ACC112 (cell line): ENCODE measurements around the gene GCKR.
"Not testable (repeated sequence)": the region's sequence is repeated elsewhere in the genome, so short reads cannot be mapped to it uniquely, and the experiment has no call there.

Experiments
- H2AFZ ChIP-seq: fragments of 200-600 bp; sonication (generic); one replicate; pipeline ENCODE4 v1.6.0; 2017; ENCODE audit warnings: antibody characterized with exemption, low read length; ENCODE audit not compliant: unreplicated experiment
- H3K27ac ChIP-seq: fragments of 200-600 bp; sonication (generic); 2 replicates; pipeline ENCODE4 v1.5.1; 2014; ENCODE audit warnings: low read depth, mild to moderate bottlenecking, antibody characterized with exemption, low read length, moderate library complexity
- H3K27me3 ChIP-seq: fragments of 200-600 bp; sonication (generic); 2 replicates; pipeline ENCODE4 v1.6.1; 2014; ENCODE audit warnings: mild to moderate bottlenecking, antibody characterized with exemption, low read length, moderate library complexity, mixed read lengths; ENCODE audit not compliant: insufficient read depth
- H3K36me3 ChIP-seq: fragments of 200-600 bp; sonication (generic); 2 replicates; pipeline ENCODE4 v1.6.1; 2016; ENCODE audit warnings: mild to moderate bottlenecking, antibody characterized with exemption, low read length, moderate library complexity, mixed read lengths; ENCODE audit not compliant: insufficient read depth
- H3K4me1 ChIP-seq: fragments of 200-600 bp; sonication (generic); one replicate; pipeline ENCODE4 v1.6.1; 2016; ENCODE audit warnings: low read length, mixed read lengths; ENCODE audit not compliant: insufficient read depth, unreplicated experiment, control insufficient read depth
- H3K4me3 ChIP-seq: fragments of 200-600 bp; sonication (generic); 2 replicates; pipeline ENCODE4 v1.5.1; 2014; ENCODE audit warnings: mild to moderate bottlenecking, low read depth, low read length
- H3K79me2 ChIP-seq: fragments of 200-600 bp; sonication (generic); one replicate; pipeline ENCODE4 v1.6.0; 2016; ENCODE audit warnings: low read length; ENCODE audit not compliant: control insufficient read depth, unreplicated experiment, insufficient read depth

Gene GCKR

GRCh38 chr2:27509326-27509725 lies 12.7 kb downstream of the GCKR start:
- Histone ChIP-seq H3K27me3 (no peaks in the 10 kb centered on the region), H3K36me3 (no peaks in the 10 kb centered on the region), H3K79me2 (no peaks in the 10 kb centered on the region), H2AFZ (no peak overlapping the region), H3K27ac (no peak overlapping the region), H3K4me1 (no peaks in the 10 kb centered on the region), H3K4me3 (no peak overlapping the region)

- no peaks in the 10 kb centered on the region for H3K79me2 ChIP-seq
- H2AFZ ChIP-seq: no peak overlapping the region
- H3K4me1 ChIP-seq: no peaks in the 10 kb centered on the region
- no peak overlapping the region for H3K27ac ChIP-seq
- H3K36me3 ChIP-seq: no peaks in the 10 kb centered on the region
- no peak overlapping the region for H3K4me3 ChIP-seq
- no peaks in the 10 kb centered on the region for H3K27me3 ChIP-seq
These were observed 21.6 kb downstream of the GCKR start for GRCh38 chr2:27518113-27518781.

GRCh38 chr2:27518782-27519113 lies 22.1 kb downstream of the GCKR start:
- Histone ChIP-seq H3K27me3 (no peaks in the 10 kb centered on the region), H2AFZ (no peak overlapping the region), H3K36me3 (no peaks in the 10 kb centered on the region), H3K4me1 (no peaks in the 10 kb centered on the region), H3K79me2 (no peaks in the 10 kb centered on the region), H3K4me3 (no peak overlapping the region), H3K27ac (no peak overlapping the region)

GRCh38 chr2:27520316-27520715 lies 23.7 kb downstream of the GCKR start:
- H3K4me1 ChIP-seq: no peaks in the 10 kb centered on the region
- no peak overlapping the region for H3K4me3 ChIP-seq
- no peaks in the 10 kb centered on the region for H3K79me2 ChIP-seq
- H3K27ac ChIP-seq: no peak overlapping the region
- no peak overlapping the region for H2AFZ ChIP-seq
- no peaks in the 10 kb centered on the region for H3K27me3 ChIP-seq
- H3K36me3 ChIP-seq: no peaks in the 10 kb centered on the region

- Histone ChIP-seq H3K27me3 (no peaks in the 10 kb centered on the region), H3K79me2 (no peaks in the 10 kb centered on the region), H3K36me3 (no peaks in the 10 kb centered on the region), H3K4me3 (no peak overlapping the region), H2AFZ (no peak overlapping the region), H3K27ac (no peak overlapping the region), H3K4me1 (peaks cover 5% of the 10 kb centered on the region)
These were observed 25.8 kb downstream of the GCKR start for GRCh38 chr2:27522400-27522945.

GRCh38 chr2:27527182-27527581 lies 30.5 kb downstream of the GCKR start:
- Histone ChIP-seq H3K27ac (no peak overlapping the region), H3K27me3 (no peaks in the 10 kb centered on the region), H3K36me3 (no peaks in the 10 kb centered on the region), H3K4me3 (no peak overlapping the region), H2AFZ (no peak overlapping the region), H3K79me2 (no peaks in the 10 kb centered on the region), H3K4me1 (peaks cover 8% of the 10 kb centered on the region)

- H3K79me2 ChIP-seq: no peaks in the 10 kb centered on the region
- H3K27ac ChIP-seq: no peak overlapping the region
- no peaks in the 10 kb centered on the region for H3K27me3 ChIP-seq
- no peaks in the 10 kb centered on the region for H3K36me3 ChIP-seq
- no peak overlapping the region for H2AFZ ChIP-seq
- H3K4me1 ChIP-seq: peaks cover 8% of the 10 kb centered on the region
- no peak overlapping the region for H3K4me3 ChIP-seq
These were observed 35.3 kb downstream of the GCKR start for GRCh38 chr2:27531983-27532382.

GRCh38 chr2:27537287-27537686 lies 40.6 kb downstream of the GCKR start:
- Histone ChIP-seq H2AFZ (no peak overlapping the region), H3K4me1 (no peaks in the 10 kb centered on the region), H3K79me2 (no peaks in the 10 kb centered on the region), H3K27me3 (no peaks in the 10 kb centered on the region), H3K4me3 (no peak overlapping the region), H3K27ac (no peak overlapping the region), H3K36me3 (no peaks in the 10 kb centered on the region)

- H3K79me2 ChIP-seq, H3K4me3 ChIP-seq, H3K36me3 ChIP-seq, H2AFZ ChIP-seq, H3K4me1 ChIP-seq, H3K27ac ChIP-seq, H3K27me3 ChIP-seq: not testable (repeated sequence)
These were observed 42.3 kb downstream of the GCKR start for GRCh38 chr2:27538839-27539450.

GRCh38 chr2:27539649-27540048 lies 43.0 kb downstream of the GCKR start:
- not testable (repeated sequence) for H3K4me1 ChIP-seq, H3K27me3 ChIP-seq, H3K36me3 ChIP-seq, H3K27ac ChIP-seq, H3K79me2 ChIP-seq, H3K4me3 ChIP-seq, H2AFZ ChIP-seq

GRCh38 chr2:27544143-27544821 lies 47.6 kb downstream of the GCKR start:
- H3K27ac ChIP-seq: no peak overlapping the region

More at GRCh38 chr2:27544143-27544821, 47.6 kb downstream of the GCKR start:
- H3K36me3 ChIP-seq: no peaks in the 10 kb centered on the region
- no peaks in the 10 kb centered on the region for H3K4me1 ChIP-seq
- no peaks in the 10 kb centered on the region for H3K79me2 ChIP-seq
- no peaks in the 10 kb centered on the region for H3K27me3 ChIP-seq
- H3K4me3 ChIP-seq: no peak overlapping the region
- no peak overlapping the region for H2AFZ ChIP-seq
